ENCODE results near the gene GAGE1.
"Not testable (repeated sequence)": the region's sequence is repeated elsewhere in the genome, so short reads cannot be mapped to it uniquely, and the experiment has no call there.

DNA sequence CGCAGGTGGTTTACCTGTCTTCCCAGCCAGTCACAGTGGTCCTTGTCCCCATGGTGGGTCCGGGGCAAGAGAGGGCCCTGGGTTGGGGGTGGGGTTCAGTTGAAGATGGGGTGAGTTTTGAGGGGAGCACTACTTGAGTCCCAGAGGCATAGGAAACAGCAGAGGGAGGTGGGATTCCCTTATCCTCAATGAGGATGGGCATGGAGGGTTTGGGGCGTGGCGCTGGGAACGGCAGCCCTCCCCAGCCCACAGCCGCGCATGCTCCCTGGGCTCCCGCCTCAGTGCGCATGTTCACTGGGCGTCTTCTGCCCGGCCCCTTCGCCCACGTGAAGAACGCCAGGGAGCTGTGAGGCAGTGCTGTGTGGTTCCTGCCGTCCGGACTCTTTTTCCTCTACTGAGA, 28.7 kb upstream of the GAGE1 start, which contains the start of gene GAGE12G:
- TF ChIP-seq CTCF, POLR2A (IDR thresholded peaks at IDR 0.05): not testable (repeated sequence)
